Measurements from ENCODE around the gene ZNF185.

DNA sequence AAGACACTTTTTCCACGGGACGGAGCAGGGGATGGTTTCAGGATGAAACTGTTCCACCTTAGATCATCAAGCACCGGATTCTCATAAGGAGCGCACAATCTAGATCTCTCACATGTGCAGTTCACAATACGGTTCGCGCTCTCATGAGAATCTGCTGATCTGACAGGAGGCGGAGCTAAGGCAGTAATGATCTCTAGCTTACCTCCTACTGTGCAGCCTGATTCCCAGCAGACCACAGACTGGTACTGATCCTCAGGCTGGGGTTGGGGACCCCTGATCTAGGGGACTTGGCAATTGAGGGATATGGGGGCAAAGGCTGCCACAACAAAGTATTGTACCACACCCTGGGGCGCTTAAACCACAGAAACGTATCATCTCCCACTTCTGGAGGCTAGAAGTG, 25.7 kb downstream of the ZNF185 start:
- TF ChIP-seq, protein P1, sequence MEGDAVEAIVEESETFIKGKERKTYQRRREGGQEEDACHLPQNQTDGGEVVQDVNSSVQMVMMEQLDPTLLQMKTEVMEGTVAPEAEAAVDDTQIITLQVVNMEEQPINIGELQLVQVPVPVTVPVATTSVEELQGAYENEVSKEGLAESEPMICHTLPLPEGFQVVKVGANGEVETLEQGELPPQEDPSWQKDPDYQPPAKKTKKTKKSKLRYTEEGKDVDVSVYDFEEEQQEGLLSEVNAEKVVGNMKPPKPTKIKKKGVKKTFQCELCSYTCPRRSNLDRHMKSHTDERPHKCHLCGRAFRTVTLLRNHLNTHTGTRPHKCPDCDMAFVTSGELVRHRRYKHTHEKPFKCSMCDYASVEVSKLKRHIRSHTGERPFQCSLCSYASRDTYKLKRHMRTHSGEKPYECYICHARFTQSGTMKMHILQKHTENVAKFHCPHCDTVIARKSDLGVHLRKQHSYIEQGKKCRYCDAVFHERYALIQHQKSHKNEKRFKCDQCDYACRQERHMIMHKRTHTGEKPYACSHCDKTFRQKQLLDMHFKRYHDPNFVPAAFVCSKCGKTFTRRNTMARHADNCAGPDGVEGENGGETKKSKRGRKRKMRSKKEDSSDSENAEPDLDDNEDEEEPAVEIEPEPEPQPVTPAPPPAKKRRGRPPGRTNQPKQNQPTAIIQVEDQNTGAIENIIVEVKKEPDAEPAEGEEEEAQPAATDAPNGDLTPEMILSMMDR (conservative IDR thresholded peaks at IDR 0.05; ENCODE audit: low read depth, low read length): no peak
- TF ChIP-seq EZH2 (IDR thresholded peaks at IDR 0.05; ENCODE audit: borderline replicate concordance, low read depth, low read length, poor library complexity, severe bottlenecking): no peak
